Heart left ventricle (tissue), 13 donors: ENCODE measurements around the gene SUGP1.

Experiments used
- CTCF ChIP-seq, 12 donors: fragments of 200-600 bp; sonication (generic) in 4 of 12; IDR thresholded peaks; one replicate each; pipeline versions ENCODE4 v1.5.0 to v1.8.0; 2018 to 2022; ENCODE audit warnings: antibody characterized with exemption in 12 of 12, mild to moderate bottlenecking in 5 of 12
- POLR2A ChIP-seq, 2 donors: fragments of 450-650 bp; IDR thresholded peaks; one replicate each; pipeline ENCODE4 v1.6.1; 2017; ENCODE audit warnings: antibody characterized with exemption in 2 of 2, mild to moderate bottlenecking in 2 of 2, moderate library complexity in 2 of 2
- donor health status: ischemic (EF 13 %, LVEDD 7.1; RV severe dilation, severe dysfunction).
- donor health status: DM: no; HTN: yes; CAD: no.
- donor health status: DM: no; HTN: no; CAD: no.
- donor health status: ischemic (EF 25% LVEDD 6.9; RV normal size, moderate dysfunction).
- donor health status: ischemic (EF 25% LVEDD 5.7; RV mildly dilated, moderate dysfunction).
- donor health status: ischemic (EF 35%, LVEDD 5.7; RV mildly dilated, moderate dysfunction).
- donor health status: nonischemic (EF 11% LVEDD 7.7; RV severe dilation, severe dysfunction).
- donor health status: DM: yes; HTN: yes; CAD: no.
- donor health status: PGD.
- donor health status: ischemic (EF 29% LVEDD 5.4; RV normal size, mild dysfunction).
- donor health status: nonischemic (EF 23%, LVEDD 6.1; RV moderate dilation, normal function).

- TF ChIP-seq CTCF (IDR thresholded peaks at IDR 0.05) (no peak), POLR2A (IDR thresholded peaks at IDR 0.05) (no peak)
Measured at GRCh38 chr19:19257137-19257536, 63.2 kb downstream of the SUGP1 start.
